Gastroesophageal sphincter (tissue), 4 donors: ENCODE results near the gene RPS6KL1. TPM values are rescaled to one million over a fixed set of nuclear protein-coding genes. Genes with fewer than 3 reads are reported as not detected.

Source experiments
- ATAC-seq: fragments of 150-250 bp; one replicate; pipeline ENCODE4 v1.9.1; 2016; ENCODE audit warnings: mild to moderate bottlenecking, moderate library complexity
- H3K27ac ChIP-seq, 4 donors: fragments of 200-600 bp; sonication (generic) in 3 of 4; 1 replicate in 3 of 4; 2 replicates in 1 of 4; pipeline ENCODE4 v1.5.1; 2016 to 2019
- H3K27me3 ChIP-seq: fragments of 200-600 bp; sonication (generic); one replicate; pipeline ENCODE4 v1.5.1; 2019
- H3K36me3 ChIP-seq, 2 donors: fragments of 200-600 bp; sonication (generic); one replicate each; pipeline ENCODE4 v1.5.1; 2019; ENCODE audit warnings: control low read depth in 1 of 2
- H3K4me1 ChIP-seq, 3 donors: fragments of 200-600 bp; sonication (generic); 1 replicate in 2 of 3; 2 replicates in 1 of 3; pipeline ENCODE4 v1.5.1; 2016 to 2019; ENCODE audit warnings: control low read depth in 2 of 3
- H3K4me3 ChIP-seq, 2 donors: fragments of 200-600 bp; sonication (generic); one replicate each; pipeline ENCODE4 v1.5.1; 2019; ENCODE audit warnings: mild to moderate bottlenecking in 1 of 2, moderate library complexity in 1 of 2
- H3K9me3 ChIP-seq, 3 donors: fragments of 200-600 bp; sonication (generic); one replicate each; pipeline ENCODE4 v1.5.1; 2017 to 2019; ENCODE audit warnings: control low read depth in 2 of 3
- CTCF ChIP-seq, 4 experiments: fragments of 200-600 bp in 2 of 4; fragments of 450-650 bp in 2 of 4; sonication (generic) in 1 of 4; IDR thresholded peaks; one replicate each; pipeline ENCODE4 v1.5.1; 2017 to 2019; ENCODE audit warnings: antibody characterized with exemption in 4 of 4, mild to moderate bottlenecking in 2 of 4, moderate library complexity in 2 of 4
- EP300 ChIP-seq: sonication (generic); formaldehyde crosslinking; IDR thresholded peaks from one replicate; pipeline ENCODE4 v1.6.1; 2017; ENCODE audit warnings: antibody characterized with exemption, mild to moderate bottlenecking
- POLR2A ChIP-seq, 2 donors: fragments of 450-650 bp; IDR thresholded peaks; one replicate each; pipeline ENCODE4 v1.6.1; 2017; ENCODE audit warnings: antibody characterized with exemption in 2 of 2, mild to moderate bottlenecking in 2 of 2, moderate library complexity in 1 of 2
- POLR2AphosphoS5 ChIP-seq: sonication (generic); formaldehyde crosslinking; IDR thresholded peaks from one replicate; pipeline ENCODE4 v1.6.1; 2017; ENCODE audit warnings: antibody characterized with exemption
- WGBS, 2 donors: methylation state at CpG; one replicate each; pipeline ENCODE4 v1.1.5; 2018; ENCODE audit warnings: low coverage in 1 of 2; 5-methylcytosine and 5-hydroxymethylcytosine counted together
- total RNA-seq, 4 donors: library from RNA; depleted of rRNA; stranded (reverse); fragments of >200 nt; gene quantifications; one replicate each; pipeline ENCODE4 v1.1.0, GENCODE V29; 2016

The RPS6KL1 gene
- total RNA-seq, 4 donors from 2014 or later = 4.0 to 10.2 (median 8.2) TPM

GRCh38 chr14:74960736-74961135, 37.7 kb upstream of the RPS6KL1 start:
- Histone ChIP-seq H3K27me3 (no peaks in the 10 kb centered on the region), H3K9me3 (no peaks in the 10 kb centered on the region), H3K36me3 (no peaks in the 10 kb centered on the region), H3K4me3 (no peak overlapping the region), H3K4me1 (peaks cover 0 to 23% (median 1%) of the 10 kb centered on the region in 3 donors), H3K27ac (no peak overlapping the region)
- WGBS, 2 donors = 63 to 88% methylated on average over 2 to 4 of the region's 4 CpGs
- TF ChIP-seq POLR2AphosphoS5 = no peak
- TF ChIP-seq EP300 = no peak
- TF ChIP-seq CTCF (IDR thresholded peaks at IDR 0.05) = no peak
- TF ChIP-seq POLR2A (IDR thresholded peaks at IDR 0.05) = no peak
- no peak for ATAC-seq

- Histone ChIP-seq H3K4me3 (no peak overlapping the region), H3K4me1 (peaks cover 0 to 28% (median 5%) of the 10 kb centered on the region in 3 donors), H3K27me3 (peaks cover 3% of the 10 kb centered on the region), H3K27ac (no peak overlapping the region), H3K36me3 (no peaks in the 10 kb centered on the region), H3K9me3 (no peaks in the 10 kb centered on the region)
- WGBS, 2 donors = 81 to 83% methylated on average over 3 of the region's 5 CpGs
- no peak for TF ChIP-seq EP300
- TF ChIP-seq POLR2AphosphoS5 = no peak
- TF ChIP-seq CTCF (IDR thresholded peaks at IDR 0.05) = no peak
- no peak for TF ChIP-seq POLR2A (IDR thresholded peaks at IDR 0.05)
- ATAC-seq = no peak
Measured at GRCh38 chr14:74959596-74960180, 36.6 kb upstream of the RPS6KL1 start.

- 80 to 84% methylated on average over 5 of the region's 24 CpGs for WGBS, 2 donors
- no peak overlapping the region for H3K27ac ChIP-seq
- peaks cover 34% of the 10 kb centered on the region for H3K27me3 ChIP-seq
- TF ChIP-seq CTCF (IDR thresholded peaks at IDR 0.05) (no peak), POLR2A (IDR thresholded peaks at IDR 0.05) (no peak), EP300 (no peak), POLR2AphosphoS5 (no peak)
- peaks cover 0 to 35% (median 14%) of the 10 kb centered on the region in 3 donors for H3K4me1 ChIP-seq
- ATAC-seq = no peak
- H3K9me3 ChIP-seq = no peaks in the 10 kb centered on the region
- H3K4me3 ChIP-seq = peak overlapping the region in 1 of 2 donors; percentile 64
- no peaks in the 10 kb centered on the region for H3K36me3 ChIP-seq
Measured at GRCh38 chr14:74956280-74957072, 33.4 kb upstream of the RPS6KL1 start.

GRCh38 chr14:74956027-74956279, 32.9 kb upstream of the RPS6KL1 start:
- Histone ChIP-seq H3K36me3 (no peaks in the 10 kb centered on the region), H3K27me3 (peaks cover 39% of the 10 kb centered on the region), H3K4me1 (peaks cover 0 to 35% (median 14%) of the 10 kb centered on the region in 3 donors), H3K9me3 (no peaks in the 10 kb centered on the region), H3K27ac (peak overlapping the region in 2 of 4 donors; percentile 24 to 69), H3K4me3 (peak overlapping the region in 1 of 2 donors; percentile 64)
- ATAC-seq = no peak
- whole genome bisulfite sequencing, 2 donors = 86% methylated on average over 6 of the region's 9 CpGs; no CpG with 5 or more reads in 1 of the 2 donors
- TF ChIP-seq EP300 = no peak
- TF ChIP-seq POLR2AphosphoS5 = no peak
- no peak for TF ChIP-seq CTCF (IDR thresholded peaks at IDR 0.05)
- TF ChIP-seq POLR2A (IDR thresholded peaks at IDR 0.05) = no peak
